Fibroblast of lung (primary cell): Measurements from ENCODE around the gene FZD10.

ENCODE experiments used
- EZH2 ChIP-seq: IDR thresholded peaks from 2 replicates; pipeline ENCODE4 v1.5.1; 2012; ENCODE audit warnings: low read length, control low read depth, mild to moderate bottlenecking; ENCODE audit errors: missing control alignments
- TF ChIP-seq, protein P1 (sequence below), 2 donors: IDR thresholded peaks in 1 of 2; conservative IDR thresholded peaks in 1 of 2; 1 replicate in 1 of 2; 2 replicates in 1 of 2; pipeline ENCODE4 v1.5.1; 2011 to 2012; ENCODE audit warnings: low read length in 2 of 2, control low read depth in 1 of 2, inconsistent platforms in 1 of 2, low read depth in 1 of 2, mild to moderate bottlenecking in 1 of 2

DNA sequence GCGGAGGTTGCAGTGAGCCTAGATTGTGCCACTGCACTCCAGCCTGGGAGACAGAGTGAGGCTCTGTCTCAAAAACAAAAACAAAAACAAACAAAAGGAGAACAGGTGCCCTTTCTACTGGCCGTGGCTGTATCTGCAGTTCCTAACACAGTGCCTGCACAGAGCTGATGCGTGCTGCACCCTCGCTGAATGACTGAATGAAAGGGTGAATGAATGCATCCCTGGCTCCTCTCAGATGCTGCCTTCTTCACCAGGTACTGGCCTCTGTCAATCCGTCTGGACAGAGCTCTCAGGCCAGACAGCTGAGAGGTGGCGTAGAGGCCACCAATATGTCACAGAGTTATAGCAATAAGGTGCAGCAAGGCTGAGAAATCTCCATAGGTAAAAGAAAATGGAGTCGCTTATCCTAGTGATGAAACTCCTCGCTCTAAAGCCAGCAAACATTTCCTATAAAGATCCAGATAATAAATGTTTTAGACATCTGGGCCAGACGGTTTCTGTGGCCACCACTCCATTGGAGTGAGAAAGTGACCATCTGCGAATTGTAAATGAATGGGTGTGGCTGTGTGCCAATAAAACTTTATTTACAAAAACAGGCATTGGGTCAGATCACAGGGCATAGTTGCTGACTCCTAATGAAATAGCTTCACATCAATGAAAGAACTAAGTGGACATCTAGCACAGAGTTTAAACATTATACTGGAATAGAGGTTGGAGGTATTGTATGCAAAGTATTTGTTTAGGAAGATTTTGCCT is 15.9 kb upstream of the FZD10 start:
- no peak for TF ChIP-seq EZH2
- TF ChIP-seq, protein P1, sequence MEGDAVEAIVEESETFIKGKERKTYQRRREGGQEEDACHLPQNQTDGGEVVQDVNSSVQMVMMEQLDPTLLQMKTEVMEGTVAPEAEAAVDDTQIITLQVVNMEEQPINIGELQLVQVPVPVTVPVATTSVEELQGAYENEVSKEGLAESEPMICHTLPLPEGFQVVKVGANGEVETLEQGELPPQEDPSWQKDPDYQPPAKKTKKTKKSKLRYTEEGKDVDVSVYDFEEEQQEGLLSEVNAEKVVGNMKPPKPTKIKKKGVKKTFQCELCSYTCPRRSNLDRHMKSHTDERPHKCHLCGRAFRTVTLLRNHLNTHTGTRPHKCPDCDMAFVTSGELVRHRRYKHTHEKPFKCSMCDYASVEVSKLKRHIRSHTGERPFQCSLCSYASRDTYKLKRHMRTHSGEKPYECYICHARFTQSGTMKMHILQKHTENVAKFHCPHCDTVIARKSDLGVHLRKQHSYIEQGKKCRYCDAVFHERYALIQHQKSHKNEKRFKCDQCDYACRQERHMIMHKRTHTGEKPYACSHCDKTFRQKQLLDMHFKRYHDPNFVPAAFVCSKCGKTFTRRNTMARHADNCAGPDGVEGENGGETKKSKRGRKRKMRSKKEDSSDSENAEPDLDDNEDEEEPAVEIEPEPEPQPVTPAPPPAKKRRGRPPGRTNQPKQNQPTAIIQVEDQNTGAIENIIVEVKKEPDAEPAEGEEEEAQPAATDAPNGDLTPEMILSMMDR (conservative IDR thresholded peaks at IDR 0.05 in 1 of 2, IDR thresholded peaks at IDR 0.05 in 1 of 2; ENCODE audit: low read depth in 1 of 2, low read length in 2 of 2): no peak
